Measurements from ENCODE around the gene PLEKHM2. TPM values are rescaled to one million over a fixed set of nuclear protein-coding genes. Genes with fewer than 3 reads are reported as not detected.

Gene PLEKHM2
- polyA plus RNA-seq, 4 donors: 18.6 to 29.0 (median 23.8) TPM

DNA sequence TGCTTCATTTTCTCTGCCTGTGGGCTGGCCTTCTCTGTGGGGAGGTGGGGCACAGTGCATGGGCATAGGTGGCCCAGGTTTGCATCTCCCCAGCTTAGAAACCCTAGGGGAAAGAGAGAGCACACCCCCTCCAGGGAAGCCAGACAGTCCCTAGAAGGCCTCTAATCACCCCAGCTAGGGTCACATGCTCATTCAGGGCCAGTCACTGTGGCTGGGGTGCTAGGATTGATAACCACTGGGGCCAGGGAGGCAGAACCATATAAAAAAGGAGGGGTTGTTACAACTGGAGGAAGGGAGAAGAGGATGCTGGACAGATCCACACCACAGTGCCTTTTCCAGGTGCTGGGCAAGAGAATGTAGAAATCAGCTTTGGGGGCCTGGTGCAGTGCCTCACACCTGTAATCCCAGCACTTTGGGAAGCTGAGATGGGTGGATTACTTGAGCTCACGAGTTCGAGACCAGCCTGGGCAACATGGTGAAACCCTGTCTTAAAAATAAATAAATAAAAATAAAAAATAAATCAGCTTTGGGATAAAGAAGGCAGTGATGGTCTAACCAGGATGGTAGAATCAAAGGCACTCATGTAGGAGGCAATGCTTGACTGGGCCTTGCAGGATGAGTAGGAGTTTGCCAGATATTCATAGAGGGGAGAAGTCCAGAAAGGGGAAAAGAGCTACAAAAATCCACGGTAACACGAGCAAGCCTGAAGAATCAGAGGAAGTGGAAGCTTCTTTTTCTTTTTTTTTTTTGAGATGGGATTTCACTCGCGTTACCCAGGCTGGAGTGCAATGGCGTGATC is 94.0 kb downstream of the PLEKHM2 start:
- Histone ChIP-seq H3K4me3 (ENCODE audit: low read depth in 1 of 3, low read length in 3 of 3) (no peak overlapping the region), H3K4me1 (ENCODE audit: control insufficient read depth in 3 of 3, insufficient read depth in 2 of 3, low read depth in 1 of 3, low read length in 2 of 3) (peaks cover 0 to 49% (median 2%) of the 10 kb centered on the region in 3 donors), H3K27me3 (ENCODE audit: control insufficient read depth in 3 of 3, insufficient read depth in 3 of 3, low read length in 3 of 3) (no peaks in the 10 kb centered on the region), H3K9me3 (ENCODE audit: control insufficient read depth in 2 of 2, insufficient read depth in 1 of 2, low read depth in 1 of 2, low read length in 1 of 2) (no peaks in the 10 kb centered on the region), H3K27ac (ENCODE audit: low read depth in 1 of 3, low read length in 2 of 3) (peak overlapping the region in 2 of 3 donors; percentile 8 to 14), H3K36me3 (ENCODE audit: control insufficient read depth in 3 of 3, insufficient read depth in 2 of 3, low read depth in 1 of 3, low read length in 3 of 3) (peaks cover 2 to 93% (median 15%) of the 10 kb centered on the region in 3 donors)
- DNase-seq (peak in 1 of 2 donors; percentile 51), FAIRE-seq (no peak)
- WGBS, 3 donors: 82 to 98% (median 85%) methylated on average over 7 of the region's 7 CpGs

Other genes with a start within 250 kb of the PLEKHM2 start
- gene CTRC, start 245.9 kb upstream of the PLEKHM2 start, polyA plus RNA-seq: 1 to 10 TPM in 2 of 4 donors, under 1 TPM in 2; 0.21 to 6.9 (median 2.0) TPM
- 1 to 10 TPM in 2 of 4 donors, not detected in 2; 1.1 to 1.6 TPM for gene CELA2A, start 227.6 kb upstream of the PLEKHM2 start, polyA plus RNA-seq
- not detected for gene CELA2B, start 208.2 kb upstream of the PLEKHM2 start, polyA plus RNA-seq
- gene CASP9, start 160.1 kb upstream of the PLEKHM2 start, polyA plus RNA-seq: 10 to 100 TPM; 13.8 to 23.7 (median 16.1) TPM
- 10 to 100 TPM in 1 of 4 donors, 1 to 10 TPM in 3; 1.6 to 34.0 (median 4.0) TPM for gene DNAJC16, start 157.5 kb upstream of the PLEKHM2 start, polyA plus RNA-seq
- 10 to 100 TPM; 18.9 to 66.5 (median 27.2) TPM for gene AGMAT, start 99.3 kb upstream of the PLEKHM2 start, polyA plus RNA-seq
- 10 to 100 TPM in 2 of 4 donors, 1 to 10 TPM in 2; 4.3 to 34.7 (median 9.7) TPM for gene DDI2, start 66.9 kb upstream of the PLEKHM2 start, polyA plus RNA-seq
- 10 to 100 TPM in 3 of 4 donors, 1 to 10 TPM in 1; 3.2 to 51.2 (median 24.8) TPM for gene SLC25A34, start 51.9 kb downstream of the PLEKHM2 start, polyA plus RNA-seq
- 10 to 100 TPM; 25.3 to 61.3 (median 36.5) TPM for gene TMEM82, start 58.2 kb downstream of the PLEKHM2 start, polyA plus RNA-seq
- 100 to 1,000 TPM in 3 of 4 donors, 10 to 100 TPM in 1; 76.2 to 371 (median 159) TPM for gene FBLIM1, start 74.5 kb downstream of the PLEKHM2 start, polyA plus RNA-seq
- gene UQCRHL, start 123.3 kb downstream of the PLEKHM2 start, polyA plus RNA-seq: 1 to 10 TPM; 2.7 to 4.7 (median 3.7) TPM
- gene SPEN, start 163.4 kb downstream of the PLEKHM2 start, polyA plus RNA-seq: 10 to 100 TPM; 12.2 to 48.8 (median 15.9) TPM

All from small intestine (tissue), 7 donors.